HepG2 (cell line): Measurements from ENCODE around the gene NEMP2. TPM values are rescaled to one million over a fixed set of nuclear protein-coding genes. Genes with fewer than 3 reads are reported as not detected.

Experiments
- BHLHE40 ChIP-seq: IDR thresholded peaks from 2 replicates; pipeline ENCODE4 v1.6.1; 2011; ENCODE audit warnings: low read length, improper control_type of control experiment
- CREM ChIP-seq, 2 experiments: sonication (generic) in 1 of 2; formaldehyde crosslinking in 1 of 2; IDR thresholded peaks; 2 replicates each; pipeline versions ENCODE4 v1.4.0 to v1.6.1; 2016 to 2020; ENCODE audit warnings: antibody characterized with exemption in 1 of 2, mild to moderate bottlenecking in 1 of 2, missing genetic modification reagents in 1 of 2
- ISX ChIP-seq: sonication (generic); formaldehyde crosslinking; conservative IDR thresholded peaks from 2 replicates; pipeline ENCODE4 v1.5.0; 2020; ENCODE audit warnings: missing genetic modification reagents
- MTA3 ChIP-seq: sonication (generic); formaldehyde crosslinking; IDR thresholded peaks from 2 replicates; pipeline ENCODE4 v1.4.0; 2020; ENCODE audit warnings: missing genetic modification reagents
- NR2F1 ChIP-seq, 2 experiments: fragments of 450-650 bp in 1 of 2; formaldehyde crosslinking in 1 of 2; IDR thresholded peaks; 2 replicates each; pipeline versions ENCODE4 v1.5.0 to v1.6.1; 2016 to 2020; ENCODE audit warnings: mild to moderate bottlenecking in 1 of 2, missing compliant biosample characterization in 1 of 2, missing genetic modification reagents in 1 of 2, moderate library complexity in 1 of 2
- PHB2 ChIP-seq: fragments of 450-650 bp; IDR thresholded peaks from 2 replicates; pipeline ENCODE4 v1.6.1; 2018; ENCODE audit not compliant: partially characterized antibody
- RFX1 ChIP-seq: fragments of 450-650 bp; IDR thresholded peaks from 2 replicates; pipeline ENCODE4 v1.6.1; 2017
- SAFB2 ChIP-seq: sonication (generic); formaldehyde crosslinking; IDR thresholded peaks from 2 replicates; pipeline ENCODE4 v1.5.1; 2020; ENCODE audit warnings: missing genetic modification reagents, low read depth, mild to moderate bottlenecking, borderline replicate concordance
- SMAD1 ChIP-seq: sonication (generic); formaldehyde crosslinking; IDR thresholded peaks from 2 replicates; pipeline ENCODE4 v1.4.0; 2020; ENCODE audit warnings: missing genetic modification reagents, low read depth, mild to moderate bottlenecking, borderline replicate concordance
- TP53 ChIP-seq: sonication (generic); formaldehyde crosslinking; conservative IDR thresholded peaks from 2 replicates; pipeline ENCODE4 v1.4.0; 2020; ENCODE audit warnings: missing genetic modification reagents
- XBP1 ChIP-seq: sonication (generic); formaldehyde crosslinking; IDR thresholded peaks from 2 replicates; pipeline ENCODE4 v1.5.0; 2020; ENCODE audit warnings: missing genetic modification reagents
- ZBTB3 ChIP-seq: sonication (generic); formaldehyde crosslinking; IDR thresholded peaks from 2 replicates; pipeline ENCODE4 v1.4.0; 2020; ENCODE audit warnings: low read depth, mild to moderate bottlenecking, moderate library complexity, missing genetic modification reagents, borderline replicate concordance
- ZBTB7A ChIP-seq: sonication (generic); formaldehyde crosslinking; IDR thresholded peaks from 2 replicates; pipeline ENCODE4 v1.8.0; 2022; ENCODE audit warnings: mild to moderate bottlenecking, missing genetic modification reagents
- ZNF224 ChIP-seq: sonication (generic); formaldehyde crosslinking; IDR thresholded peaks from 2 replicates; pipeline ENCODE4 v1.5.0; 2020; ENCODE audit warnings: mild to moderate bottlenecking, missing genetic modification reagents
- ZNF343 ChIP-seq: sonication (generic); formaldehyde crosslinking; IDR thresholded peaks from 2 replicates; pipeline ENCODE4 v1.4.0; 2020; ENCODE audit warnings: mild to moderate bottlenecking, missing genetic modification reagents
- ZSCAN21 ChIP-seq: sonication (generic); formaldehyde crosslinking; IDR thresholded peaks from 2 replicates; pipeline ENCODE4 v1.8.0; 2022; ENCODE audit warnings: mild to moderate bottlenecking, missing genetic modification reagents, moderate library complexity, borderline replicate concordance
- ZSCAN22 ChIP-seq: sonication (generic); formaldehyde crosslinking; IDR thresholded peaks from 2 replicates; pipeline ENCODE4 v1.4.0; 2020; ENCODE audit warnings: mild to moderate bottlenecking, missing genetic modification reagents
- polyA plus RNA-seq, 8 experiments: library from polyadenylated mRNA; depleted of rRNA in 3 of 8; stranded (reverse) in 7 of 8; unstranded in 1 of 8; fragments of >200 nt; fragmentation: Illumina TruSeq in 4 of 8; extraction: Trizol in 4 of 8; gene quantifications; 2 replicates each; pipeline versions ENCODE4 v1.2.1 to v1.2.3, GENCODE V29; 2011 to 2016; ENCODE audit warnings: low read depth in 4 of 8, missing spikeins in 1 of 8, mixed read lengths in 1 of 8; ENCODE audit not compliant: insufficient read depth in 1 of 8
- total RNA-seq, 5 experiments: library from RNA; depleted of rRNA; stranded (reverse); fragments of >200 nt; fragmentation: Illumina TruSeq; extraction: Trizol; gene quantifications; 2 replicates each; pipeline ENCODE4 v1.2.3, GENCODE V29; 2016; ENCODE audit warnings: low read depth in 1 of 5
- TF ChIP-seq, protein P1 (sequence below): sonication (generic); formaldehyde crosslinking; IDR thresholded peaks from 2 replicates; pipeline ENCODE4 v1.4.0; 2020; ENCODE audit warnings: missing genetic modification reagents, borderline replicate concordance
- TF ChIP-seq, protein P2 (sequence below): fragments of 450-650 bp; IDR thresholded peaks from 2 replicates; pipeline ENCODE4 v1.6.1; 2016
- TF ChIP-seq, protein P3 (sequence below): sonication (generic); formaldehyde crosslinking; IDR thresholded peaks from 2 replicates; pipeline ENCODE4 v1.5.1; 2020; ENCODE audit warnings: missing genetic modification reagents, mild to moderate bottlenecking, borderline replicate concordance

Gene NEMP2
- total and polyA plus RNA-seq, 2 of the 13 experiments (the other 11 are each of a cell fraction or from before 2014, with no cell fraction given) = 2.4 to 9.8 TPM

DNA sequence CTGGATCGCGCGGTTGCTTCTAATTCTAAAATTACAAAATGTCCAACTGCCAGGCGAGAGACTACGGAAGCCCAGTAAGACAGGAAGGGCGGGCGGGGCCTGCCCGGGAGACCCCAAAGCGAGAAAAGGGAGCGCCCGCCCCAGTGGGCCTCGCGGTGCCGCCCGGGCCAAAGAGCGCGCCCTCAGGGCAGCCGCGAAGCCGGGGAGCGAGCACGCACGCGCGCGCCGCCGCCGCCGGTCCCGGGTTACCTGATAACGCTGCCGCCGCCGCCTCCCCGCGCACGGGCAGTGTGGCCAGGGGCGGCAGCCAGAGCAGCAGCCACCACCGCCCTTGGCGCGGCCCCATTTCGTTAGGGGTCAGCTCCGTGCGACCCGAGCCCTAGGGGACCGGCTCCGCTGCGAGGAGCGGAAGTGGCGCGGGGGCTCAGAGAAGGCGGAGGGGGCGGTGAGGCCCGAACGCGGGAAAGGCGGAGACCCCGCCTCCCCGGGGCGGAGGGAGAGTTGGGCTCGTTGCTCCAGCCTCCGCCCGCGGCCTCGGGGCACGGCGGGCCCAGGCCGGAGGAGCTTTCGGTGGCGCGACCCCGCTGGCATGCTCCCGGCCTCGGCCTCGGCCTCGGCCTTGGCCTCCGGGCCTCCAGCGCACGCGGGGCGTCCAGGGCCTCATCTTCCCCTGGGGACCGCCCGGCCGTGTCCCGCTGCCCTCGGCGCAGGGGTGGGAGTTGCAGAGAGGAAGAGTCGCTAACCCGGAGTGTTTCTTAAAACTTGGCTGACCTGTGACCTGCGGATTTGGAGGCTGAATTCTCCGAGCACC is at the start of gene NEMP2 (continued):
- no peak for TF ChIP-seq CREM (IDR thresholded peaks at IDR 0.05)
- no peak for TF ChIP-seq CREM (CRISPR knock-in tag; IDR thresholded peaks at IDR 0.05)
- peak; percentile 99 for TF ChIP-seq SAFB2 (CRISPR knock-in tag)
- TF ChIP-seq ZNF343 (CRISPR knock-in tag) = peak; percentile 96
- TF ChIP-seq TP53 (CRISPR knock-in tag) = no peak
- peak; percentile 22; the same call in 1 of the 2 replicates for TF ChIP-seq XBP1 (CRISPR knock-in tag)
- peak; percentile 87 for TF ChIP-seq ZSCAN22 (CRISPR knock-in tag)
- TF ChIP-seq PHB2 = no peak
- TF ChIP-seq RFX1 = no peak
- peak; percentile 67 to 86; a peak in 3 of 4 replicates for TF ChIP-seq NR2F1 (CRISPR knock-in tag; IDR thresholded peaks at IDR 0.05)
- TF ChIP-seq SMAD1 = peak; percentile 95; the same call in 1 of the 2 replicates
- no peak for TF ChIP-seq ZNF224 (CRISPR knock-in tag)
- TF ChIP-seq, protein P1, sequence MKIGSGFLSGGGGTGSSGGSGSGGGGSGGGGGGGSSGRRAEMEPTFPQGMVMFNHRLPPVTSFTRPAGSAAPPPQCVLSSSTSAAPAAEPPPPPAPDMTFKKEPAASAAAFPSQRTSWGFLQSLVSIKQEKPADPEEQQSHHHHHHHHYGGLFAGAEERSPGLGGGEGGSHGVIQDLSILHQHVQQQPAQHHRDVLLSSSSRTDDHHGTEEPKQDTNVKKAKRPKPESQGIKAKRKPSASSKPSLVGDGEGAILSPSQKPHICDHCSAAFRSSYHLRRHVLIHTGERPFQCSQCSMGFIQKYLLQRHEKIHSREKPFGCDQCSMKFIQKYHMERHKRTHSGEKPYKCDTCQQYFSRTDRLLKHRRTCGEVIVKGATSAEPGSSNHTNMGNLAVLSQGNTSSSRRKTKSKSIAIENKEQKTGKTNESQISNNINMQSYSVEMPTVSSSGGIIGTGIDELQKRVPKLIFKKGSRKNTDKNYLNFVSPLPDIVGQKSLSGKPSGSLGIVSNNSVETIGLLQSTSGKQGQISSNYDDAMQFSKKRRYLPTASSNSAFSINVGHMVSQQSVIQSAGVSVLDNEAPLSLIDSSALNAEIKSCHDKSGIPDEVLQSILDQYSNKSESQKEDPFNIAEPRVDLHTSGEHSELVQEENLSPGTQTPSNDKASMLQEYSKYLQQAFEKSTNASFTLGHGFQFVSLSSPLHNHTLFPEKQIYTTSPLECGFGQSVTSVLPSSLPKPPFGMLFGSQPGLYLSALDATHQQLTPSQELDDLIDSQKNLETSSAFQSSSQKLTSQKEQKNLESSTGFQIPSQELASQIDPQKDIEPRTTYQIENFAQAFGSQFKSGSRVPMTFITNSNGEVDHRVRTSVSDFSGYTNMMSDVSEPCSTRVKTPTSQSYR = peak; percentile 27; the same call in 1 of the 2 replicates
- peak; percentile 96 for TF ChIP-seq ZBTB3 (CRISPR knock-in tag)
- TF ChIP-seq, protein P2, sequence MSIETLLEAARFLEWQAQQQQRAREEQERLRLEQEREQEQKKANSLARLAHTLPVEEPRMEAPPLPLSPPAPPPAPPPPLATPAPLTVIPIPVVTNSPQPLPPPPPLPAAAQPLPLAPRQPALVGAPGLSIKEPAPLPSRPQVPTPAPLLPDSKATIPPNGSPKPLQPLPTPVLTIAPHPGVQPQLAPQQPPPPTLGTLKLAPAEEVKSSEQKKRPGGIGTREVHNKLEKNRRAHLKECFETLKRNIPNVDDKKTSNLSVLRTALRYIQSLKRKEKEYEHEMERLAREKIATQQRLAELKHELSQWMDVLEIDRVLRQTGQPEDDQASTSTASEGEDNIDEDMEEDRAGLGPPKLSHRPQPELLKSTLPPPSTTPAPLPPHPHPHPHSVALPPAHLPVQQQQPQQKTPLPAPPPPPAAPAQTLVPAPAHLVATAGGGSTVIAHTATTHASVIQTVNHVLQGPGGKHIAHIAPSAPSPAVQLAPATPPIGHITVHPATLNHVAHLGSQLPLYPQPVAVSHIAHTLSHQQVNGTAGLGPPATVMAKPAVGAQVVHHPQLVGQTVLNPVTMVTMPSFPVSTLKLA = no peak
- peak; percentile 94 for TF ChIP-seq ZSCAN21 (CRISPR knock-in tag)
- TF ChIP-seq ZBTB7A (CRISPR knock-in tag) = peak; percentile 91
- TF ChIP-seq, protein P3, sequence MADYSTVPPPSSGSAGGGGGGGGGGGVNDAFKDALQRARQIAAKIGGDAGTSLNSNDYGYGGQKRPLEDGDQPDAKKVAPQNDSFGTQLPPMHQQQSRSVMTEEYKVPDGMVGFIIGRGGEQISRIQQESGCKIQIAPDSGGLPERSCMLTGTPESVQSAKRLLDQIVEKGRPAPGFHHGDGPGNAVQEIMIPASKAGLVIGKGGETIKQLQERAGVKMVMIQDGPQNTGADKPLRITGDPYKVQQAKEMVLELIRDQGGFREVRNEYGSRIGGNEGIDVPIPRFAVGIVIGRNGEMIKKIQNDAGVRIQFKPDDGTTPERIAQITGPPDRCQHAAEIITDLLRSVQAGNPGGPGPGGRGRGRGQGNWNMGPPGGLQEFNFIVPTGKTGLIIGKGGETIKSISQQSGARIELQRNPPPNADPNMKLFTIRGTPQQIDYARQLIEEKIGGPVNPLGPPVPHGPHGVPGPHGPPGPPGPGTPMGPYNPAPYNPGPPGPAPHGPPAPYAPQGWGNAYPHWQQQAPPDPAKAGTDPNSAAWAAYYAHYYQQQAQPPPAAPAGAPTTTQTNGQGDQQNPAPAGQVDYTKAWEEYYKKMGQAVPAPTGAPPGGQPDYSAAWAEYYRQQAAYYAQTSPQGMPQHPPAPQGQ (CRISPR knock-in tag) = no peak; the same call in 1 of the 2 replicates
- TF ChIP-seq MTA3 = no peak
- peak; percentile 9 for TF ChIP-seq ISX
- no peak; the same call in 1 of the 2 replicates for TF ChIP-seq BHLHE40
